Osteoblast (primary cell): ENCODE measurements around the gene PRTFDC1. TPM values are rescaled to one million over a fixed set of nuclear protein-coding genes. Genes with fewer than 3 reads are reported as not detected.

Experiments used
- DNase-seq: peaks from one replicate; pipeline ENCODE4 v3.0.0; 2011; ENCODE audit warnings: low spot score, mixed read lengths; ENCODE audit not compliant: insufficient read length; ENCODE audit errors: missing footprints
- H2AFZ ChIP-seq: 2 replicates; pipeline ENCODE4 v1.6.0; 2011; ENCODE audit warnings: mild to moderate bottlenecking, low read length
- H3K27ac ChIP-seq: 2 replicates; pipeline ENCODE4 v1.5.1; 2011; ENCODE audit warnings: mild to moderate bottlenecking, low read depth, low read length, moderate library complexity
- H3K27me3 ChIP-seq: 2 replicates; pipeline ENCODE4 v1.6.0; 2012; ENCODE audit warnings: mild to moderate bottlenecking, control low read depth, inconsistent platforms, low read length, moderate library complexity; ENCODE audit not compliant: insufficient read depth
- H3K36me3 ChIP-seq: 2 replicates; pipeline ENCODE4 v1.5.1; 2011; ENCODE audit warnings: mild to moderate bottlenecking, low read length, control low read depth, moderate library complexity; ENCODE audit not compliant: insufficient read depth
- H3K4me1 ChIP-seq: 2 replicates; pipeline ENCODE4 v1.5.1; 2011; ENCODE audit warnings: mild to moderate bottlenecking, low read length, control low read depth, moderate library complexity; ENCODE audit not compliant: insufficient read depth
- H3K4me2 ChIP-seq: 2 replicates; pipeline ENCODE4 v1.6.0; 2011; ENCODE audit warnings: mild to moderate bottlenecking, low read length; ENCODE audit not compliant: insufficient read depth
- H3K4me3 ChIP-seq: fragments of 200-600 bp; sonication (generic); 3 replicates; pipeline ENCODE4 v1.5.1; 2012; ENCODE audit warnings: mild to moderate bottlenecking, low read length, inconsistent platforms; ENCODE audit not compliant: insufficient read depth
- H3K79me2 ChIP-seq: 2 replicates; pipeline ENCODE4 v1.6.0; 2012; ENCODE audit warnings: mild to moderate bottlenecking, low read length, control low read depth, inconsistent platforms; ENCODE audit not compliant: insufficient read depth
- H3K9me3 ChIP-seq: 2 replicates; pipeline ENCODE4 v1.5.1; 2011; ENCODE audit warnings: low read depth, low read length, control low read depth
- H4K20me1 ChIP-seq: 2 replicates; pipeline ENCODE4 v1.6.0; 2012; ENCODE audit warnings: mild to moderate bottlenecking, low read length, control low read depth; ENCODE audit not compliant: insufficient read depth
- CTCF ChIP-seq: IDR thresholded peaks from 2 replicates; pipeline ENCODE4 v1.5.1; 2011; ENCODE audit warnings: mild to moderate bottlenecking, low read depth, low read length, moderate library complexity; ENCODE audit errors: extremely low read depth
- total RNA-seq: library from RNA; depleted of rRNA; stranded (reverse); fragments of >200 nt; gene quantifications from 2 replicates; pipeline ENCODE4 v1.2.3, GENCODE V29; 2012

The PRTFDC1 gene
- total RNA-seq, 1 donor = 5.1 TPM

- Histone ChIP-seq H3K4me1 (peaks cover 2% of the 10 kb centered on the region), H3K27ac (no peak overlapping the region), H3K4me3 (no peak overlapping the region), H3K79me2 (no peaks in the 10 kb centered on the region), H3K9me3 (no peaks in the 10 kb centered on the region), H3K36me3 (no peaks in the 10 kb centered on the region), H4K20me1 (no peaks in the 10 kb centered on the region), H3K4me2 (no peak overlapping the region), H3K27me3 (no peaks in the 10 kb centered on the region), H2AFZ (peak overlapping the region; percentile 46)
- no peak for DNase-seq
- TF ChIP-seq CTCF = no peak
Measured at GRCh38 chr10:24814568-24815313, 137.7 kb downstream of the PRTFDC1 start.

GRCh38 chr10:24813856-24814255 lies 138.6 kb downstream of the PRTFDC1 start:
- H4K20me1 ChIP-seq = no peaks in the 10 kb centered on the region
- no peak overlapping the region for H3K27ac ChIP-seq
- no peak overlapping the region for H2AFZ ChIP-seq
- no peak overlapping the region for H3K4me2 ChIP-seq
- no peaks in the 10 kb centered on the region for H3K9me3 ChIP-seq
- H3K4me3 ChIP-seq = no peak overlapping the region
- H3K79me2 ChIP-seq = no peaks in the 10 kb centered on the region
- no peaks in the 10 kb centered on the region for H3K36me3 ChIP-seq
- TF ChIP-seq CTCF = no peak
- H3K4me1 ChIP-seq = peaks cover 2% of the 10 kb centered on the region
- H3K27me3 ChIP-seq = peaks cover 2% of the 10 kb centered on the region
- no peak for DNase-seq

GRCh38 chr10:24806262-24806661 lies 146.1 kb downstream of the PRTFDC1 start:
- Histone ChIP-seq H3K36me3 (no peaks in the 10 kb centered on the region), H3K4me1 (no peaks in the 10 kb centered on the region), H3K4me2 (no peak overlapping the region), H3K27ac (no peak overlapping the region), H4K20me1 (no peaks in the 10 kb centered on the region), H3K9me3 (no peaks in the 10 kb centered on the region), H2AFZ (no peak overlapping the region), H3K4me3 (no peak overlapping the region), H3K79me2 (no peaks in the 10 kb centered on the region), H3K27me3 (peaks cover 2% of the 10 kb centered on the region)
- DNase-seq = no peak
- TF ChIP-seq CTCF = no peak

GRCh38 chr10:24804956-24805355 lies 147.4 kb downstream of the PRTFDC1 start:
- Histone ChIP-seq H3K4me3 (no peak overlapping the region), H4K20me1 (no peaks in the 10 kb centered on the region), H2AFZ (no peak overlapping the region), H3K27ac (no peak overlapping the region), H3K4me2 (no peak overlapping the region), H3K4me1 (no peaks in the 10 kb centered on the region), H3K27me3 (peaks cover 2% of the 10 kb centered on the region), H3K36me3 (no peaks in the 10 kb centered on the region), H3K9me3 (no peaks in the 10 kb centered on the region), H3K79me2 (no peaks in the 10 kb centered on the region)
- no peak for DNase-seq
- no peak for TF ChIP-seq CTCF
